GM12878 (cell line): ENCODE results near the gene ME1. TPM values are rescaled to one million over a fixed set of nuclear protein-coding genes. Genes with fewer than 3 reads are reported as not detected.

ENCODE experiments used
- ATAC-seq: fragments of 200-7000 bp; cut with Tn5 transposase; 3 replicates; pipeline ENCODE4 v1.9.1; 2020; ENCODE audit warnings: mild to moderate bottlenecking, moderate library complexity
- BruUV-seq: library from RNA; stranded (reverse); fragments of 400-500 nt; replicated peaks from 2 replicates; lab custom pipeline; 2021; lab: Mats Ljungman, UMichigan
- CTCF ChIA-PET: fragments of 300-600 bp; sonication (Branson Sonifier 250); formaldehyde crosslinking; extraction: SDS; loops from one replicate; lab custom pipeline; 2021; ENCODE audit warnings: inconsistent platforms; lab: Yijun Ruan, JAX
- POLR2A ChIA-PET: fragments of 350-600 bp; formaldehyde crosslinking; extraction: SDS; loops from one replicate; lab custom pipeline; 2021; ENCODE audit warnings: inconsistent platforms; lab: Charles Lee
- RAD21 ChIA-PET: fragments of 300-600 bp; sonication (Branson Sonifier 250); formaldehyde crosslinking; loops from one replicate; lab custom pipeline; 2023; ENCODE audit warnings: antibody characterized with exemption; ENCODE audit not compliant: unreplicated experiment; lab: Charles Lee
- SMC1A ChIA-PET: fragments of 300-600 bp; sonication (Branson Sonifier 250); formaldehyde crosslinking; loops from one replicate; lab custom pipeline; 2023; ENCODE audit not compliant: unreplicated experiment, uncharacterized antibody; lab: Charles Lee
- DNase-seq: peaks from one replicate; pipeline ENCODE4 v3.0.0-alpha.2; 2011; ENCODE audit warnings: low read depth, low spot score
- FAIRE-seq: peaks from 3 replicates; lab custom pipeline; 2011; peaks lifted over from hg19 to GRCh38; lab: Jason Lieb, UNC
- H2AFZ ChIP-seq: 2 replicates; pipeline ENCODE4 v1.6.0; 2011; ENCODE audit warnings: low read depth, low read length, control low read depth; ENCODE audit not compliant: control insufficient read depth
- H3K27ac ChIP-seq: 2 replicates; pipeline ENCODE4 v1.5.1; 2011; ENCODE audit warnings: control low read depth; ENCODE audit not compliant: control insufficient read depth, insufficient read depth
- H3K27me3 ChIP-seq, 2 experiments: replicated peaks in 1 of 2; 2 replicates each; pipeline versions ENCODE4 v1.6.0 to v1.6.1; 2011; ENCODE audit warnings: low read length in 1 of 2; ENCODE audit not compliant: control insufficient read depth in 2 of 2, insufficient read depth in 2 of 2
- H3K36me3 ChIP-seq, 2 experiments: 2 replicates each; pipeline ENCODE4 v1.5.1; 2011; ENCODE audit warnings: low read length in 1 of 2; ENCODE audit not compliant: control insufficient read depth in 2 of 2, insufficient read depth in 2 of 2
- H3K4me1 ChIP-seq: 2 replicates; pipeline ENCODE4 v1.6.1; 2011; ENCODE audit warnings: mild to moderate bottlenecking, low read length, moderate library complexity, mixed read lengths; ENCODE audit not compliant: control insufficient read depth, insufficient read depth
- H3K4me2 ChIP-seq: 2 replicates; pipeline ENCODE4 v1.6.0; 2011; ENCODE audit warnings: control low read depth; ENCODE audit not compliant: control insufficient read depth, insufficient read depth
- H3K4me3 ChIP-seq: fragments of 200-600 bp; sonication (generic); 2 replicates; pipeline ENCODE4 v1.5.1; 2016
- H3K79me2 ChIP-seq: 2 replicates; pipeline ENCODE4 v1.6.0; 2011; ENCODE audit warnings: low read length; ENCODE audit not compliant: control insufficient read depth, insufficient read depth
- H3K9ac ChIP-seq: 2 replicates; pipeline ENCODE4 v1.8.0; 2011; ENCODE audit warnings: low read length, control low read depth, mixed read lengths; ENCODE audit not compliant: control insufficient read depth, insufficient read depth
- H3K9me3 ChIP-seq: replicated peaks from 3 replicates; pipeline ENCODE4 v1.5.1; 2011; ENCODE audit warnings: mild to moderate bottlenecking, low read length; ENCODE audit not compliant: control insufficient read depth, insufficient read depth
- H4K20me1 ChIP-seq: 2 replicates; pipeline ENCODE4 v1.6.0; 2011; ENCODE audit not compliant: control insufficient read depth, insufficient read depth
- ATF2 ChIP-seq: IDR thresholded peaks from 2 replicates; pipeline ENCODE4 v1.6.1; 2012; ENCODE audit warnings: low read length, inconsistent platforms
- CBFB ChIP-seq: IDR thresholded peaks from 2 replicates; pipeline ENCODE4 v1.6.1; 2016; ENCODE audit warnings: antibody characterized with exemption, low read depth
- CBX3 ChIP-seq: fragments of 200-600 bp; sonication (generic); IDR thresholded peaks from 2 replicates; pipeline ENCODE4 v1.6.1; 2016; ENCODE audit warnings: low read depth, borderline replicate concordance
- CHD1 ChIP-seq: IDR thresholded peaks from 2 replicates; pipeline ENCODE4 v1.6.1; 2012; ENCODE audit warnings: low read depth, low read length, improper control_type of control experiment
- ETV6 ChIP-seq, 2 experiments: fragments of 450-650 bp in 1 of 2; IDR thresholded peaks in 1 of 2; conservative IDR thresholded peaks in 1 of 2; 2 replicates each; pipeline ENCODE4 v1.6.1; 2014; ENCODE audit warnings: antibody characterized with exemption in 1 of 2, borderline replicate concordance in 1 of 2, low read depth in 1 of 2, mild to moderate bottlenecking in 1 of 2, moderate library complexity in 1 of 2
- EZH2 ChIP-seq: IDR thresholded peaks from 2 replicates; pipeline ENCODE4 v1.6.1; 2012; ENCODE audit warnings: low read depth, mild to moderate bottlenecking, control low read depth, inconsistent platforms, low read length, borderline replicate concordance; ENCODE audit not compliant: control insufficient read depth
- HCFC1 ChIP-seq: fragments of 150-350 bp; IDR thresholded peaks from 2 replicates; pipeline ENCODE4 v1.6.1; 2014; ENCODE audit warnings: low read length
- KLF5 ChIP-seq: fragments of 450-650 bp; IDR thresholded peaks from 2 replicates; pipeline ENCODE4 v1.6.1; 2014; ENCODE audit warnings: mild to moderate bottlenecking; ENCODE audit not compliant: partially characterized antibody
- NR2C1 ChIP-seq: fragments of 450-650 bp; IDR thresholded peaks from 2 replicates; pipeline ENCODE4 v1.6.1; 2017; ENCODE audit warnings: antibody characterized with exemption, mild to moderate bottlenecking, moderate library complexity
- PML ChIP-seq: IDR thresholded peaks from 2 replicates; pipeline ENCODE4 v1.6.1; 2012; ENCODE audit warnings: low read length, inconsistent platforms
- POLR2A ChIP-seq: IDR thresholded peaks from 2 replicates; pipeline ENCODE4 v1.6.1; 2011; ENCODE audit warnings: low read depth, mild to moderate bottlenecking, low read length
- POLR2AphosphoS5 ChIP-seq: IDR thresholded peaks from 2 replicates; pipeline ENCODE4 v1.6.1; 2011; ENCODE audit warnings: mild to moderate bottlenecking, low read length, inconsistent platforms
- STAT3 ChIP-seq: IDR thresholded peaks from 2 replicates; pipeline ENCODE4 v1.6.1; 2011; ENCODE audit warnings: low read depth, low read length, improper control_type of control experiment
- TBL1XR1 ChIP-seq: IDR thresholded peaks from 2 replicates; pipeline ENCODE4 v1.6.1; 2012; ENCODE audit warnings: low read depth, low read length, improper control_type of control experiment
- WGBS: methylation state at CpG from one replicate; pipeline ENCODE4 v1.1.6; 2016; ENCODE audit warnings: low lambda C conversion rate; ENCODE audit not compliant: insufficient replicate concordance, insufficient coverage; ENCODE audit errors: missing lambda C conversion rate; 5-methylcytosine and 5-hydroxymethylcytosine counted together
- in situ Hi-C: fragments of 300-500 bp; cut with MboI; formaldehyde crosslinking; loops from 9 replicates; pipeline ENCODE4 v1.14.3; 2018; ENCODE audit warnings: mixed read lengths
- intact Hi-C: fragments of 100-400 bp; cut with micrococcal nuclease; formaldehyde crosslinking; loops from one replicate; pipeline ENCODE4 v1.14.2; 2022; ENCODE audit not compliant: unreplicated experiment
- polyA plus RNA-seq, 11 experiments: library from polyadenylated mRNA; depleted of rRNA in 4 of 11; unstranded in 6 of 11; stranded (reverse) in 5 of 11; fragments of >200 nt; fragmentation: Nextera tagmentation in 4 of 11; fragmentation: Illumina TruSeq in 1 of 11; extraction: Ambion mirVana in 4 of 11; extraction: Trizol in 1 of 11; gene quantifications; 1 replicate in 1 of 11; 2 replicates in 10 of 11; pipeline versions ENCODE4 v1.2.1 to v1.2.3, GENCODE V29; 2011 to 2016; ENCODE audit warnings: inconsistent platforms in 2 of 11, missing spikeins in 2 of 11, low read depth in 1 of 11
- total RNA-seq, 4 experiments: library from RNA; depleted of rRNA in 3 of 4; stranded (reverse); fragments of >200 nt in 3 of 4; fragmentation: Illumina TruSeq in 1 of 4; extraction: Trizol in 1 of 4; gene quantifications; 2 replicates each; pipeline versions ENCODE4 v1.2.1 to v1.2.3, GENCODE V29; 2013 to 2021
- TF ChIP-seq, protein P1 (sequence below): IDR thresholded peaks from 2 replicates; pipeline ENCODE4 v1.6.1; 2012; ENCODE audit warnings: low read depth, low read length, improper control_type of control experiment

The ME1 gene
- total and polyA plus RNA-seq, 10 of the 15 experiments (the other 5 are each of a cell fraction or from before 2014, with no cell fraction given), result 3.6 to 11.8 (median 8.4) TPM

GRCh38 chr6:83183082-83183828 is 247.6 kb downstream of the ME1 start:
- ChIA-PET POLR2A (no interaction called here), SMC1A (interaction anchor here (1.2 kb wide), 1 partner anchor 97 kb away, joined by 3 read pairs; no protein-coding TSS in a partner anchor), RAD21 (interaction anchor here (4.4 kb wide), 1 partner anchor 116 kb away, joined by 19 read pairs; the partner anchor contains the start of genes DOP1A and UBE3D), CTCF (interaction anchor here (0.9 to 19.2 kb wide), 6 partner anchors 20 to 126 kb away, joined by 3 to 195 read pairs (median 4); partner anchors contain the start of genes DOP1A and UBE3D)
- Histone ChIP-seq H3K9me3 (no peaks in the 10 kb centered on the region), H3K79me2 (no peaks in the 10 kb centered on the region), H3K36me3 (peaks cover 2 to 17% of the 10 kb centered on the region in 2 experiments), H2AFZ (no peak overlapping the region), H3K4me2 (no peak overlapping the region), H3K27me3 (no peaks in the 10 kb centered on the region), H3K4me3 (no peak overlapping the region), H3K9ac (no peak overlapping the region), H3K27ac (no peak overlapping the region), H4K20me1 (no peaks in the 10 kb centered on the region), H3K4me1 (no peaks in the 10 kb centered on the region)
- BruUV-seq, result no TSS peak
- ATAC-seq (no peak), FAIRE-seq (no peak), DNase-seq (no peak)
- in situ Hi-C loops (no loop called here), intact Hi-C loops (no loop called here)
- TF ChIP-seq, protein P1, sequence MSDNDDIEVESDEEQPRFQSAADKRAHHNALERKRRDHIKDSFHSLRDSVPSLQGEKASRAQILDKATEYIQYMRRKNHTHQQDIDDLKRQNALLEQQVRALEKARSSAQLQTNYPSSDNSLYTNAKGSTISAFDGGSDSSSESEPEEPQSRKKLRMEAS, result no peak
- no peak for TF ChIP-seq NR2C1
- TF ChIP-seq TBL1XR1, result no peak
- TF ChIP-seq POLR2AphosphoS5, result no peak
- no peak for TF ChIP-seq STAT3
- WGBS, result 95% methylated on average over 9 of the region's 9 CpGs

DNA sequence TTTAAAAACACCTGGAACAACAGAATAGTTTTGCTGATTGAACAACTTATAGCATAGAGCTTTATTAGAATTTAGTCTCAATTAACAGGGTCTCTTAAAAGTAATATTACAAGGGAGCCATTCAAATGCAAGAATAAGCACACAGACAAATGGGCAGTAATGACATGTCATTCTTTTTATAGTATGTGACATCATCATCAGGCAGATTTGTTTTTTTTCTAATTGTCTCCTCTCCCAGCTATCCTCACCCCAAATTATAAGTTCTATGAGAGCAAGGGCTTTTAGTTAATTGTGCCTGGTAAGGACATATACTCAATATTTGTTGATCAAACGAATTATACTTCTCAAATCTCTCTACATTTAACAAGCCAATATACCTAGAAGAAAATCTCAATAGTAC is 248.7 kb downstream of the ME1 start:
- ATAC-seq (no peak), FAIRE-seq (no peak), DNase-seq (no peak)
- in situ Hi-C loops, result no loop called here
- no peak overlapping the region for H3K9ac ChIP-seq
- POLR2A ChIA-PET, result no interaction called here
- RAD21 ChIA-PET, result interaction anchor here (1.1 kb wide), 1 partner anchor 34 kb away, joined by 3 read pairs; no protein-coding TSS in a partner anchor
- WGBS, result 100% methylated on average over 1 of the region's 1 CpG
- intact Hi-C loops, result no loop called here
- H3K4me1 ChIP-seq, result no peaks in the 10 kb centered on the region
- SMC1A ChIA-PET, result interaction anchor here (0.8 kb wide), 1 partner anchor 114 kb away, joined by 3 read pairs; no protein-coding TSS in a partner anchor
- no peaks in the 10 kb centered on the region for H4K20me1 ChIP-seq
- CTCF ChIA-PET, result interaction anchor here (9.9 kb wide), 1 partner anchor 116 kb away, joined by 63 read pairs; the partner anchor contains the start of genes DOP1A and UBE3D
- H3K27ac ChIP-seq, result no peak overlapping the region
- no TSS peak for BruUV-seq
- H3K36me3 ChIP-seq, result peaks cover 2 to 17% of the 10 kb centered on the region in 2 experiments
- H2AFZ ChIP-seq, result no peak overlapping the region
- no peak overlapping the region for H3K4me2 ChIP-seq
- TF ChIP-seq CHD1 (no peak), ATF2 (no peak), CBFB (no peak), ETV6 (conservative IDR thresholded peaks at IDR 0.05 in 1 of 2, IDR thresholded peaks at IDR 0.05 in 1 of 2; ENCODE audit: borderline replicate concordance in 1 of 2, low read depth in 1 of 2) (no peak), HCFC1 (no peak), PML (no peak), KLF5 (no peak), POLR2A (no peak), EZH2 (no peak), CBX3 (no peak)
- no peaks in the 10 kb centered on the region for H3K9me3 ChIP-seq
- no peaks in the 10 kb centered on the region for H3K79me2 ChIP-seq
- H3K4me3 ChIP-seq, result no peak overlapping the region
- H3K27me3 ChIP-seq, result no peaks in the 10 kb centered on the region
